ENCODE data around the gene CADM4. TPM values are rescaled to one million over a fixed set of nuclear protein-coding genes. Genes with fewer than 3 reads are reported as not detected.
"Not testable (repeated sequence)": the region's sequence is repeated elsewhere in the genome, so short reads cannot be mapped to it uniquely, and the experiment has no call there.

CADM4 gene
- total RNA-seq, 1 experiment from 2014 or later = 28.7 TPM

GRCh38 chr19:43684326-43684725 lies 44.7 kb upstream of the CADM4 start:
- TF ChIP-seq EZH2 (IDR thresholded peaks at IDR 0.05; ENCODE audit: borderline replicate concordance, low read depth, low read length, poor library complexity, severe bottlenecking) = no peak
- TF ChIP-seq, protein P1, sequence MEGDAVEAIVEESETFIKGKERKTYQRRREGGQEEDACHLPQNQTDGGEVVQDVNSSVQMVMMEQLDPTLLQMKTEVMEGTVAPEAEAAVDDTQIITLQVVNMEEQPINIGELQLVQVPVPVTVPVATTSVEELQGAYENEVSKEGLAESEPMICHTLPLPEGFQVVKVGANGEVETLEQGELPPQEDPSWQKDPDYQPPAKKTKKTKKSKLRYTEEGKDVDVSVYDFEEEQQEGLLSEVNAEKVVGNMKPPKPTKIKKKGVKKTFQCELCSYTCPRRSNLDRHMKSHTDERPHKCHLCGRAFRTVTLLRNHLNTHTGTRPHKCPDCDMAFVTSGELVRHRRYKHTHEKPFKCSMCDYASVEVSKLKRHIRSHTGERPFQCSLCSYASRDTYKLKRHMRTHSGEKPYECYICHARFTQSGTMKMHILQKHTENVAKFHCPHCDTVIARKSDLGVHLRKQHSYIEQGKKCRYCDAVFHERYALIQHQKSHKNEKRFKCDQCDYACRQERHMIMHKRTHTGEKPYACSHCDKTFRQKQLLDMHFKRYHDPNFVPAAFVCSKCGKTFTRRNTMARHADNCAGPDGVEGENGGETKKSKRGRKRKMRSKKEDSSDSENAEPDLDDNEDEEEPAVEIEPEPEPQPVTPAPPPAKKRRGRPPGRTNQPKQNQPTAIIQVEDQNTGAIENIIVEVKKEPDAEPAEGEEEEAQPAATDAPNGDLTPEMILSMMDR (conservative IDR thresholded peaks at IDR 0.05; ENCODE audit: low read depth, low read length) = no peak
- DNase-seq (ENCODE audit: low spot score) = no peak
- no peaks in the 10 kb centered on the region for H3K27me3 ChIP-seq (replicated peaks; ENCODE audit: insufficient read depth, low read depth, low read length, poor library complexity)
- BruUV-seq (replicated peaks) = no TSS peak
- no peaks in the 10 kb centered on the region for H3K4me1 ChIP-seq (ENCODE audit: insufficient read depth, low read length, poor library complexity, severe bottlenecking)
- intact Hi-C loops (cut with micrococcal nuclease; ENCODE audit: unreplicated experiment) = no loop called here
- H3K4me3 ChIP-seq (ENCODE audit: low read depth, low read length, poor library complexity, severe bottlenecking) = no peak overlapping the region
- no peaks in the 10 kb centered on the region for H3K36me3 ChIP-seq (ENCODE audit: insufficient read depth, low read length, poor library complexity, severe bottlenecking)
- POLR2A ChIA-PET (ENCODE audit: low non-redundant PET) = no interaction called here
- no peak overlapping the region for H3K27ac ChIP-seq (ENCODE audit: low read depth, low read length, poor library complexity, severe bottlenecking)
- CTCF ChIA-PET = no interaction called here
- H3K9me3 ChIP-seq (ENCODE audit: low read depth, low read length, poor library complexity, severe bottlenecking) = no peaks in the 10 kb centered on the region

GRCh38 chr19:43683905-43684304 lies 44.3 kb upstream of the CADM4 start:
- POLR2A ChIA-PET (ENCODE audit: low non-redundant PET) = no interaction called here
- no peak for DNase-seq (ENCODE audit: low spot score)
- no TSS peak for BruUV-seq (replicated peaks)
- Histone ChIP-seq H3K4me1 (ENCODE audit: insufficient read depth, low read length, poor library complexity, severe bottlenecking) (no peaks in the 10 kb centered on the region), H3K4me3 (ENCODE audit: low read depth, low read length, poor library complexity, severe bottlenecking) (no peak overlapping the region), H3K9me3 (ENCODE audit: low read depth, low read length, poor library complexity, severe bottlenecking) (no peaks in the 10 kb centered on the region), H3K36me3 (ENCODE audit: insufficient read depth, low read length, poor library complexity, severe bottlenecking) (no peaks in the 10 kb centered on the region), H3K27me3 (replicated peaks; ENCODE audit: insufficient read depth, low read depth, low read length, poor library complexity) (no peaks in the 10 kb centered on the region), H3K27ac (ENCODE audit: low read depth, low read length, poor library complexity, severe bottlenecking) (no peak overlapping the region)
- intact Hi-C loops (cut with micrococcal nuclease; ENCODE audit: unreplicated experiment) = no loop called here
- CTCF ChIA-PET = no interaction called here
- TF ChIP-seq, protein P1 (conservative IDR thresholded peaks at IDR 0.05; ENCODE audit: low read depth, low read length) = no peak
- no peak for TF ChIP-seq EZH2 (IDR thresholded peaks at IDR 0.05; ENCODE audit: borderline replicate concordance, low read depth, low read length, poor library complexity, severe bottlenecking)

DNA sequence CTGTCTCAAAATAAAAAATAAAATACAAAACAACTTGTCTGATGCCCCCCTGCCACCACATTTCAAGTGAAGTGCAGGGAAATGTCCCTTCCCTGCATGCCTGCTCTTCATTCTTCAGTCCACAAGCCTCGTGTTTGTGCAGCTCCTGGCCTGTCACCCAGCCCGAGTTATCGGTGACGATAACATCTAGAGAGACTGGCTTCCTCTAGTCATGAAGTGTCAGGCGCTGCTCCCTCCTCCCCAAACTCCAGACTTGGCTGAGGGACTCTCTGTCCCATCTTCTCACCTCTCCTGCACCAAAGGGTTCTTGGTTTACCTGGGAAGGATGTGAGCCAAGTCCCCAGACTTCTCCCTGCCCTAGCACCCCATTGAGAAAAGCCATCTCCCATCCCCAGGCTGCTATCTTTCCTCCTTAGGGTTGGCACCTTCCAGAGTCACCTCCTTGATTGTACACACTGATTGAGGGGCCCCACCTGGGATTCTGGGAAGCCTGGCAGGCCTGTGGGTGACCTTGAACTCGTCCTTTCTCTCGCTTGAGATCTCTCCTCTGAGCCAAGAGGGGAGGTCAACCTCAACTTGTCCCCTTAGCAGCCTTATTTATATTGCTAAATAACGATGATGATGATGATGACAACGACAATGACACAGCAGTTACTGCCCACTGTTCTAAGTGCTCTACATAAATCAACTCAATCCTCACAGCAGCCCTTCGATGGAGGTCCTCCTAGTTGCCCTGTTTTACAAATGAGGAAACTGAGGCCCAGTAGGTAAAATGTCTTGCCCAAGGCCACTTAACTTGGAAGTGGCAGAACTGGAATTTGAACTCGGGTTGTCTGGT lies 43.4 kb upstream of the CADM4 start:
- H3K9me3 ChIP-seq (ENCODE audit: low read depth, low read length, poor library complexity, severe bottlenecking) = no peaks in the 10 kb centered on the region
- CTCF ChIA-PET = no interaction called here
- no peak overlapping the region for H3K4me3 ChIP-seq (ENCODE audit: low read depth, low read length, poor library complexity, severe bottlenecking)
- H3K27me3 ChIP-seq (replicated peaks; ENCODE audit: insufficient read depth, low read depth, low read length, poor library complexity) = no peaks in the 10 kb centered on the region
- H3K36me3 ChIP-seq (ENCODE audit: insufficient read depth, low read length, poor library complexity, severe bottlenecking) = no peaks in the 10 kb centered on the region
- TF ChIP-seq EZH2 (IDR thresholded peaks at IDR 0.05; ENCODE audit: borderline replicate concordance, low read depth, low read length, poor library complexity, severe bottlenecking) = no peak
- TF ChIP-seq, protein P1 (conservative IDR thresholded peaks at IDR 0.05; ENCODE audit: low read depth, low read length) = no peak
- DNase-seq (ENCODE audit: low spot score) = no peak
- intact Hi-C loops (cut with micrococcal nuclease; ENCODE audit: unreplicated experiment) = no loop called here
- BruUV-seq (replicated peaks) = no TSS peak
- H3K27ac ChIP-seq (ENCODE audit: low read depth, low read length, poor library complexity, severe bottlenecking) = no peak overlapping the region
- POLR2A ChIA-PET (ENCODE audit: low non-redundant PET) = no interaction called here
- H3K4me1 ChIP-seq (ENCODE audit: insufficient read depth, low read length, poor library complexity, severe bottlenecking) = no peaks in the 10 kb centered on the region

GRCh38 chr19:43682269-43682668 lies 42.6 kb upstream of the CADM4 start:
- BruUV-seq (replicated peaks); H3K4me1 ChIP-seq (ENCODE audit: insufficient read depth, low read length, poor library complexity, severe bottlenecking); CTCF ChIA-PET; intact Hi-C loops (cut with micrococcal nuclease; ENCODE audit: unreplicated experiment); H3K36me3 ChIP-seq (ENCODE audit: insufficient read depth, low read length, poor library complexity, severe bottlenecking); H3K4me3 ChIP-seq (ENCODE audit: low read depth, low read length, poor library complexity, severe bottlenecking); H3K27me3 ChIP-seq (replicated peaks; ENCODE audit: insufficient read depth, low read depth, low read length, poor library complexity); DNase-seq (ENCODE audit: low spot score); H3K27ac ChIP-seq (ENCODE audit: low read depth, low read length, poor library complexity, severe bottlenecking); POLR2A ChIA-PET (ENCODE audit: low non-redundant PET); H3K9me3 ChIP-seq (ENCODE audit: low read depth, low read length, poor library complexity, severe bottlenecking): not testable (repeated sequence)
